Measurements from ENCODE around the gene MACROH2A1.

MACROH2A1 gene

GRCh38 chr5:135398855-135399793, at the start of gene MACROH2A1:
Gene MACROH2A1, minus strand, starts transcription at chr5:135399231. Its CDS starts 10,138 bp downstream, at chr5:135389093.
- peak; percentile 84 for DNase-seq (ENCODE audit: low read depth)

- DNase-seq (ENCODE audit: low read depth): no peak
Observed at GRCh38 chr5:135448071-135448739, 49.2 kb upstream of the MACROH2A1 start.

GRCh38 chr5:135447298-135447929, 48.4 kb upstream of the MACROH2A1 start, which contains the start of gene DCANP1:
Gene DCANP1, minus strand, starts transcription at chr5:135447348. Its CDS starts 240 bp downstream, at chr5:135447108.
- no peak for DNase-seq (ENCODE audit: low read depth)

- no peak for DNase-seq (ENCODE audit: low read depth)
Observed at GRCh38 chr5:135446615-135447014, 47.6 kb upstream of the MACROH2A1 start.

GRCh38 chr5:135446206-135446605, 47.2 kb upstream of the MACROH2A1 start:
- no peak for DNase-seq (ENCODE audit: low read depth)

GRCh38 chr5:135445306-135445985, 46.4 kb upstream of the MACROH2A1 start:
- no peak for DNase-seq (ENCODE audit: low read depth)

- DNase-seq (ENCODE audit: low read depth): no peak
Observed at GRCh38 chr5:135444881-135445280, 45.9 kb upstream of the MACROH2A1 start.

- no peak for DNase-seq (ENCODE audit: low read depth)
Observed at GRCh38 chr5:135444360-135444759, 45.3 kb upstream of the MACROH2A1 start.

- DNase-seq (ENCODE audit: low read depth): no peak
Observed at GRCh38 chr5:135443161-135443960, 44.3 kb upstream of the MACROH2A1 start.

- DNase-seq (ENCODE audit: low read depth): no peak
Observed at GRCh38 chr5:135442431-135443160, 43.6 kb upstream of the MACROH2A1 start.

- DNase-seq (ENCODE audit: low read depth): no peak
Observed at GRCh38 chr5:135441919-135442318, 42.9 kb upstream of the MACROH2A1 start.

- DNase-seq (ENCODE audit: low read depth): no peak
Observed at GRCh38 chr5:135441350-135441831, 42.4 kb upstream of the MACROH2A1 start.

GRCh38 chr5:135440916-135441315, 41.9 kb upstream of the MACROH2A1 start:
- no peak for DNase-seq (ENCODE audit: low read depth)

GRCh38 chr5:135439231-135440205, 40.5 kb upstream of the MACROH2A1 start:
- DNase-seq (ENCODE audit: low read depth): no peak

GRCh38 chr5:135438636-135439221, 39.7 kb upstream of the MACROH2A1 start:
- no peak for DNase-seq (ENCODE audit: low read depth)

GRCh38 chr5:135437796-135438560, 38.9 kb upstream of the MACROH2A1 start:
- no peak for DNase-seq (ENCODE audit: low read depth)

GRCh38 chr5:135437422-135437795, 38.4 kb upstream of the MACROH2A1 start:
- DNase-seq (ENCODE audit: low read depth): no peak

- DNase-seq (ENCODE audit: low read depth): no peak
Observed at GRCh38 chr5:135436951-135437418, 38.0 kb upstream of the MACROH2A1 start.

Data from activated T-cell treated with anti-CD3 and anti-CD28 coated beads for 48 hours (primary cell).